Measurements from ENCODE around the gene PC.

Gene PC

GRCh38 chr11:66958956-66959274, 732 bp upstream of the PC start:
- Histone ChIP-seq H3K4me3 (ENCODE audit: low read length) (no peak overlapping the region), H3K79me2 (ENCODE audit: low read length) (no peaks in the 10 kb centered on the region), H3K4me2 (ENCODE audit: low read depth, low read length) (no peak overlapping the region), H3K4me1 (ENCODE audit: low read length) (no peaks in the 10 kb centered on the region), H3K9me3 (replicated peaks; ENCODE audit: insufficient read depth, low read length) (no peaks in the 10 kb centered on the region), H3K9me2 (replicated peaks; ENCODE audit: insufficient read depth, low read length) (no peaks in the 10 kb centered on the region), H3K27ac (ENCODE audit: low read length) (no peak overlapping the region), H3F3A (ENCODE audit: insufficient read depth, low read length) (no peaks in the 10 kb centered on the region), H2AFZ (ENCODE audit: low read length) (no peak overlapping the region), H3K27me3 (replicated peaks; ENCODE audit: insufficient read depth, low read length) (peaks cover 28% of the 10 kb centered on the region), H3K36me3 (replicated peaks; ENCODE audit: insufficient read depth, low read length) (no peaks in the 10 kb centered on the region), H4K20me1 (ENCODE audit: insufficient read depth, low read length) (no peaks in the 10 kb centered on the region), H3K9ac (ENCODE audit: low read length) (no peak overlapping the region)
- TF ChIP-seq CTCF (IDR thresholded peaks at IDR 0.05; ENCODE audit: low read length) (no peak), EZH2phosphoT487 (IDR thresholded peaks at IDR 0.05; ENCODE audit: low read length) (no peak), EZH2 (optimal IDR thresholded peaks at IDR 0.05; ENCODE audit: low read depth, low read length) (no peak)
- no peak for DNase-seq

- Histone ChIP-seq H2AFZ (ENCODE audit: low read length) (no peak overlapping the region), H3K4me1 (ENCODE audit: low read length) (no peaks in the 10 kb centered on the region), H3K27me3 (replicated peaks; ENCODE audit: insufficient read depth, low read length) (peaks cover 39% of the 10 kb centered on the region), H3K9me2 (replicated peaks; ENCODE audit: insufficient read depth, low read length) (no peaks in the 10 kb centered on the region), H3K36me3 (replicated peaks; ENCODE audit: insufficient read depth, low read length) (no peaks in the 10 kb centered on the region), H3K4me2 (ENCODE audit: low read depth, low read length) (no peak overlapping the region), H4K20me1 (ENCODE audit: insufficient read depth, low read length) (no peaks in the 10 kb centered on the region), H3K79me2 (ENCODE audit: low read length) (no peaks in the 10 kb centered on the region), H3K9me3 (replicated peaks; ENCODE audit: insufficient read depth, low read length) (no peaks in the 10 kb centered on the region), H3K4me3 (ENCODE audit: low read length) (no peak overlapping the region), H3K9ac (ENCODE audit: low read length) (no peak overlapping the region), H3F3A (ENCODE audit: insufficient read depth, low read length) (no peaks in the 10 kb centered on the region), H3K27ac (ENCODE audit: low read length) (no peak overlapping the region)
- DNase-seq = no peak
- TF ChIP-seq EZH2phosphoT487 (IDR thresholded peaks at IDR 0.05; ENCODE audit: low read length) (no peak), CTCF (IDR thresholded peaks at IDR 0.05; ENCODE audit: low read length) (no peak), EZH2 (optimal IDR thresholded peaks at IDR 0.05; ENCODE audit: low read depth, low read length) (no peak)
Observed at GRCh38 chr11:66957971-66958231, 282 bp downstream of the PC start.

- H3K27ac ChIP-seq (ENCODE audit: low read length) = no peak overlapping the region
- H3K9ac ChIP-seq (ENCODE audit: low read length) = no peak overlapping the region
Observed at GRCh38 chr11:66956689-66957290, 1.4 kb downstream of the PC start.

More at GRCh38 chr11:66956689-66957290, 1.4 kb downstream of the PC start:
- Histone ChIP-seq H2AFZ (ENCODE audit: low read length) (no peak overlapping the region), H3K9me3 (replicated peaks; ENCODE audit: insufficient read depth, low read length) (no peaks in the 10 kb centered on the region), H3K79me2 (ENCODE audit: low read length) (no peaks in the 10 kb centered on the region), H3K4me1 (ENCODE audit: low read length) (no peaks in the 10 kb centered on the region), H3K27me3 (replicated peaks; ENCODE audit: insufficient read depth, low read length) (peaks cover 49% of the 10 kb centered on the region), H3K9me2 (replicated peaks; ENCODE audit: insufficient read depth, low read length) (no peaks in the 10 kb centered on the region), H3K4me2 (ENCODE audit: low read depth, low read length) (no peak overlapping the region), H3F3A (ENCODE audit: insufficient read depth, low read length) (no peaks in the 10 kb centered on the region), H3K4me3 (ENCODE audit: low read length) (no peak overlapping the region), H4K20me1 (ENCODE audit: insufficient read depth, low read length) (no peaks in the 10 kb centered on the region), H3K36me3 (replicated peaks; ENCODE audit: insufficient read depth, low read length) (no peaks in the 10 kb centered on the region)
- TF ChIP-seq EZH2phosphoT487 (IDR thresholded peaks at IDR 0.05; ENCODE audit: low read length) = no peak
- TF ChIP-seq CTCF (IDR thresholded peaks at IDR 0.05; ENCODE audit: low read length) = no peak
- no peak for TF ChIP-seq EZH2 (optimal IDR thresholded peaks at IDR 0.05; ENCODE audit: low read depth, low read length)
- no peak for DNase-seq

Measured in MM.1S (cell line).